GM21737 (cell line): ENCODE measurements around the gene PHYH.

Experiments used
- ATAC-seq: cut with Tn5 transposase; IDR thresholded peaks from one replicate; pipeline ENCODE4 v1.9.1; 2021; ENCODE audit warnings: mild to moderate bottlenecking, moderate library complexity; ENCODE audit not compliant: unreplicated experiment

The PHYH gene

DNA sequence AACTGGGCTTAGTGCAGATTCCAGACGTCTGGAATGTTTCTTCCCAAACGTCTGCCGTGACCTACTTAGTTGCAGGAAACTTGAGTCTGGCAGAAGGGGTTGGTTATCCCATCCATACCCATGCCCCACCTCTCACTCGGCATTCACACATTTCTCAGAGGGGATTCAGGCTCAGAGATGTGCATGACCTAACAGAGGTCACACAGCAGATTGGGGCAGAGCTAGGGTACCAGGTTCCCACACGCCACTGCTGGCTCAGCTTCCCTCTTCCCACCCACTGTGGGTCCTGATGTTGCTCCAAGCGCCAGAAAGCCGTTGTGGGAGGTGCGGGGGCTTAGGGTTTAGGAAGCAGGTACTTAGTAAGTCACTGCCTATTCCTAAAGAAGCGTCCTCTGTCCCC is 68.7 kb downstream of the PHYH start:
- no peak for ATAC-seq
